ENCODE results near the gene MASTL.

MASTL gene

DNA sequence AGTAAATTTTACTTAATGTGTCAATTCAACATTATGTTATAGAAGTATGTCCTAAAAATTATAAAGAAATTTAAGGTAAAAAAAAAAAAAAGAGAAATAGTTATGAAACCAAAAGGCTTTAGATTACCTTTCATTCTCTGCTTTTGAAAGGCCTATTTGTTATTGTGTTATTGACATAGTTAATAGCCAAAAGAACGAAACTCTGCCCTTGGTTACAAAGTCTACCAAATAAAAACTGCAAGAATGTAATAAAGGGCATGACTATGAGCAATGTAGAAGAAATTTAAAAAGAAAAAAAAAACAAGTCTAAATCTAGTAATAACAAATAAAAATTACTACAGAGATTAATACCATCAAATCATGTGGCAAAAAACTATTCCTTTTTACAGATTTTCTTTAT, 74.9 kb downstream of the MASTL start:
- H4K20me1 ChIP-seq (ENCODE audit: low read depth, low read length) = no peaks in the 10 kb centered on the region; the same call in 1 of the 2 replicates

DNA sequence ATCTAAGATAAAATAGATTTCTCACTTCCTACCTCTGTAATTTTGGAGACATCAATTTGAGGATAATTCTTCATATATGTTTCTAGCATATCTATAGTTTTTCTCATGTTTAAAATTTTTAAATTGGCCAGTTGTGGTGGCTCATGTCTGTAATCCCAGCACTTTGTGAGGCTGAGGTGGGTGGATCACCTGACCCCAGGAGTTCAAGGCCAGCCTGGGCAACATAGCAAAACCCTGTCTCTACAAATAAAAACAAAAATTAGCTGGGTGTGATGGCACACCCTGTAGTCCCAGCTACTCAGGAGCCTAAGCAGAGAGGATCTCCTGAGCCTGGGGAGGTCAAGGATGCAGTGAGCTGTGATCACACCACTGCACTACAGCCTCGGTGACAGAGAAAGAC, 80.6 kb downstream of the MASTL start:
- Histone ChIP-seq H3K36me3 (ENCODE audit: low read length) (peaks cover 12% of the 10 kb centered on the region), H3K9me2 (replicated peaks; ENCODE audit: insufficient read depth, low read length) (no peaks in the 10 kb centered on the region), H3K9ac (ENCODE audit: low read length) (no peak overlapping the region), H2AFZ (ENCODE audit: low read depth, low read length, severe bottlenecking) (no peak overlapping the region), H3F3A (ENCODE audit: insufficient read depth) (peaks cover 9% of the 10 kb centered on the region; the same call in 1 of the 2 replicates), H3K79me2 (ENCODE audit: insufficient read depth, low read length) (peaks cover 48% of the 10 kb centered on the region), H3K4me2 (ENCODE audit: low read depth, low read length, poor library complexity, severe bottlenecking) (no peak overlapping the region), H3K27ac (ENCODE audit: low read depth, low read length) (no peak overlapping the region), H4K20me1 (ENCODE audit: low read depth, low read length) (no peaks in the 10 kb centered on the region), H3K9me3 (ENCODE audit: insufficient read depth, low read length) (no peaks in the 10 kb centered on the region), H3K27me3 (ENCODE audit: low read length) (no peaks in the 10 kb centered on the region), H3K4me3 (ENCODE audit: insufficient read depth, low read length, poor library complexity, severe bottlenecking) (no peak overlapping the region)
- TF ChIP-seq, protein P1, sequence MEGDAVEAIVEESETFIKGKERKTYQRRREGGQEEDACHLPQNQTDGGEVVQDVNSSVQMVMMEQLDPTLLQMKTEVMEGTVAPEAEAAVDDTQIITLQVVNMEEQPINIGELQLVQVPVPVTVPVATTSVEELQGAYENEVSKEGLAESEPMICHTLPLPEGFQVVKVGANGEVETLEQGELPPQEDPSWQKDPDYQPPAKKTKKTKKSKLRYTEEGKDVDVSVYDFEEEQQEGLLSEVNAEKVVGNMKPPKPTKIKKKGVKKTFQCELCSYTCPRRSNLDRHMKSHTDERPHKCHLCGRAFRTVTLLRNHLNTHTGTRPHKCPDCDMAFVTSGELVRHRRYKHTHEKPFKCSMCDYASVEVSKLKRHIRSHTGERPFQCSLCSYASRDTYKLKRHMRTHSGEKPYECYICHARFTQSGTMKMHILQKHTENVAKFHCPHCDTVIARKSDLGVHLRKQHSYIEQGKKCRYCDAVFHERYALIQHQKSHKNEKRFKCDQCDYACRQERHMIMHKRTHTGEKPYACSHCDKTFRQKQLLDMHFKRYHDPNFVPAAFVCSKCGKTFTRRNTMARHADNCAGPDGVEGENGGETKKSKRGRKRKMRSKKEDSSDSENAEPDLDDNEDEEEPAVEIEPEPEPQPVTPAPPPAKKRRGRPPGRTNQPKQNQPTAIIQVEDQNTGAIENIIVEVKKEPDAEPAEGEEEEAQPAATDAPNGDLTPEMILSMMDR (IDR thresholded peaks at IDR 0.05; ENCODE audit: insufficient read depth, low read length, poor library complexity, severe bottlenecking) = no peak
- no peak for TF ChIP-seq EZH2phosphoT487 (conservative IDR thresholded peaks at IDR 0.05; ENCODE audit: low read length)

More for the DNA sequence above, 74.9 kb downstream of the MASTL start:
- Histone ChIP-seq H2AFZ (ENCODE audit: low read depth, low read length, severe bottlenecking) (no peak overlapping the region), H3K27ac (ENCODE audit: low read depth, low read length) (no peak overlapping the region), H3K36me3 (ENCODE audit: low read length) (peaks cover 19% of the 10 kb centered on the region), H3F3A (ENCODE audit: insufficient read depth) (peaks cover 13% of the 10 kb centered on the region; the same call in 1 of the 2 replicates), H3K4me2 (ENCODE audit: low read depth, low read length, poor library complexity, severe bottlenecking) (no peak overlapping the region), H3K9ac (ENCODE audit: low read length) (no peak overlapping the region), H3K4me3 (ENCODE audit: insufficient read depth, low read length, poor library complexity, severe bottlenecking) (no peak overlapping the region), H3K9me2 (replicated peaks; ENCODE audit: insufficient read depth, low read length) (no peaks in the 10 kb centered on the region), H3K9me3 (ENCODE audit: insufficient read depth, low read length) (no peaks in the 10 kb centered on the region), H3K79me2 (ENCODE audit: insufficient read depth, low read length) (peaks cover 2% of the 10 kb centered on the region; the same call in 1 of the 2 replicates), H3K27me3 (ENCODE audit: low read length) (no peaks in the 10 kb centered on the region)
- TF ChIP-seq, protein P1 (IDR thresholded peaks at IDR 0.05; ENCODE audit: insufficient read depth, low read length, poor library complexity, severe bottlenecking) = no peak
- no peak for TF ChIP-seq EZH2phosphoT487 (conservative IDR thresholded peaks at IDR 0.05; ENCODE audit: low read length)
